HepG2 (cell line): ENCODE results near the gene QSER1. TPM values are rescaled to one million over a fixed set of nuclear protein-coding genes. Genes with fewer than 3 reads are reported as not detected.

Experiments used
- ATAC-seq: fragments of 200-7000 bp; cut with Tn5 transposase; 3 replicates; pipeline ENCODE4 v1.9.1; 2020; ENCODE audit warnings: mild to moderate bottlenecking, moderate library complexity
- BruUV-seq: library from RNA; stranded (reverse); fragments of 400-500 nt; replicated peaks from 2 replicates; lab custom pipeline; 2021; lab: Mats Ljungman, UMichigan
- CTCF ChIA-PET: fragments of 300-600 bp; formaldehyde crosslinking; extraction: SDS; loops from one replicate; lab custom pipeline; 2021; ENCODE audit warnings: low total read pairs, inconsistent platforms, low intra/inter-chr PET ratio; lab: Yijun Ruan, JAX
- POLR2A ChIA-PET: fragments of 350-600 bp; sonication (Branson Sonifier 250); formaldehyde crosslinking; loops from one replicate; lab custom pipeline; 2020; ENCODE audit warnings: antibody characterized with exemption, inconsistent platforms; lab: Yijun Ruan, JAX
- DNase-seq: peaks from one replicate; pipeline ENCODE4 v3.0.0-alpha.2; 2015; ENCODE audit warnings: low spot score
- FAIRE-seq: peaks from 3 replicates; lab custom pipeline; 2011; peaks lifted over from hg19 to GRCh38; lab: Jason Lieb, UNC
- H2AFZ ChIP-seq: one replicate; pipeline ENCODE4 v1.6.1; 2011; ENCODE audit warnings: low read length, inconsistent platforms
- H3K27ac ChIP-seq: fragments of 300-600 bp; 3 replicates; pipeline ENCODE4 v1.8.0; 2011; ENCODE audit warnings: mixed run types, mild to moderate bottlenecking, mixed read lengths, low read length, inconsistent platforms; ENCODE audit not compliant: insufficient read depth; ENCODE audit errors: extremely low read length
- H3K27me3 ChIP-seq, 2 experiments: fragments of 200-600 bp in 1 of 2; 2 replicates in 1 of 2; 3 replicates in 1 of 2; pipeline versions ENCODE4 v1.6.0 to v1.8.0; 2011; ENCODE audit warnings: low read length in 2 of 2, mild to moderate bottlenecking in 2 of 2, moderate library complexity in 2 of 2, inconsistent platforms in 1 of 2; ENCODE audit not compliant: insufficient read depth in 2 of 2, control insufficient read depth in 1 of 2
- H3K36me3 ChIP-seq, 2 experiments: fragments of 200-600 bp in 1 of 2; replicated peaks in 1 of 2; 2 replicates in 1 of 2; 3 replicates in 1 of 2; pipeline versions ENCODE4 v1.5.1 to v1.8.0; 2011; ENCODE audit warnings: low read length in 2 of 2, inconsistent platforms in 1 of 2; ENCODE audit not compliant: insufficient read depth in 2 of 2, control insufficient read depth in 1 of 2
- H3K4me1 ChIP-seq: 2 replicates; pipeline ENCODE4 v1.5.1; 2012; ENCODE audit warnings: low read length, inconsistent platforms; ENCODE audit not compliant: insufficient read depth
- H3K4me2 ChIP-seq: 2 replicates; pipeline ENCODE4 v1.6.0; 2011; ENCODE audit warnings: low read depth, low read length, inconsistent platforms
- H3K4me3 ChIP-seq, 3 experiments: fragments of 200-600 bp in 1 of 3; sonication (generic), shearing (Covaris generic) in 1 of 3; replicated peaks in 1 of 3; 2 replicates each; pipeline ENCODE4 v1.5.1; 2011 to 2016; ENCODE audit warnings: low read length in 3 of 3, inconsistent platforms in 2 of 3, low read depth in 2 of 3, mild to moderate bottlenecking in 2 of 3, control low read depth in 1 of 3, mixed read lengths in 1 of 3; ENCODE audit not compliant: insufficient read depth in 1 of 3
- H3K79me2 ChIP-seq: one replicate; pipeline ENCODE4 v1.6.1; 2011; ENCODE audit warnings: low read length, inconsistent platforms; ENCODE audit not compliant: insufficient read depth
- H3K9ac ChIP-seq: 2 replicates; pipeline ENCODE4 v1.6.0; 2011; ENCODE audit warnings: mild to moderate bottlenecking, low read depth, low read length, inconsistent platforms; ENCODE audit not compliant: insufficient read depth
- H3K9me3 ChIP-seq: 2 replicates; pipeline ENCODE4 v1.5.1; 2012; ENCODE audit warnings: mild to moderate bottlenecking, low read length
- H4K20me1 ChIP-seq: 2 replicates; pipeline ENCODE4 v1.6.0; 2011; ENCODE audit warnings: inconsistent platforms, mild to moderate bottlenecking, low read length, moderate library complexity; ENCODE audit not compliant: insufficient read depth
- ATF7-NPFF ChIP-seq: sonication (generic); formaldehyde crosslinking; IDR thresholded peaks from 2 replicates; pipeline ENCODE4 v1.8.1; 2023; ENCODE audit warnings: mild to moderate bottlenecking, low read depth, missing genetic modification reagents, moderate library complexity
- CBX5 ChIP-seq: sonication (generic); formaldehyde crosslinking; IDR thresholded peaks from 2 replicates; pipeline ENCODE4 v1.4.0; 2020; ENCODE audit warnings: missing genetic modification reagents, borderline replicate concordance
- CENPBD1 ChIP-seq: sonication (generic); formaldehyde crosslinking; IDR thresholded peaks from 2 replicates; pipeline ENCODE4 v1.8.0; 2022; ENCODE audit warnings: missing genetic modification reagents, low read depth, mild to moderate bottlenecking, borderline replicate concordance
- ELF3 ChIP-seq: IDR thresholded peaks from 2 replicates; pipeline ENCODE4 v1.6.1; 2016; ENCODE audit warnings: missing genetic modification reagents, missing compliant biosample characterization
- ETV6 ChIP-seq: sonication (generic); formaldehyde crosslinking; conservative IDR thresholded peaks from 2 replicates; pipeline ENCODE4 v1.4.0; 2020; ENCODE audit warnings: missing genetic modification reagents
- GZF1 ChIP-seq: sonication (generic); formaldehyde crosslinking; IDR thresholded peaks from 2 replicates; pipeline ENCODE4 v1.5.1; 2020; ENCODE audit warnings: mild to moderate bottlenecking, missing genetic modification reagents
- NFE2L2 ChIP-seq: fragments of 150-350 bp; IDR thresholded peaks from 2 replicates; pipeline ENCODE4 v1.6.1; 2014; ENCODE audit warnings: low read length
- NFKBIZ ChIP-seq: IDR thresholded peaks from 2 replicates; pipeline ENCODE4 v1.6.1; 2018; ENCODE audit warnings: missing genetic modification reagents, missing compliant biosample characterization
- NR2C2 ChIP-seq: sonication (generic); formaldehyde crosslinking; IDR thresholded peaks from 2 replicates; pipeline ENCODE4 v1.4.0; 2020; ENCODE audit warnings: missing genetic modification reagents, mild to moderate bottlenecking, moderate library complexity, borderline replicate concordance
- SMAD9 ChIP-seq: sonication (generic); formaldehyde crosslinking; IDR thresholded peaks from 2 replicates; pipeline ENCODE4 v1.5.1; 2020; ENCODE audit warnings: mild to moderate bottlenecking, missing genetic modification reagents
- STAG1 ChIP-seq: sonication (generic); formaldehyde crosslinking; IDR thresholded peaks from 2 replicates; pipeline ENCODE4 v1.4.0; 2020; ENCODE audit warnings: missing genetic modification reagents
- WIZ ChIP-seq: sonication (generic); formaldehyde crosslinking; IDR thresholded peaks from 2 replicates; pipeline ENCODE4 v1.5.1; 2020; ENCODE audit warnings: mild to moderate bottlenecking, missing genetic modification reagents
- ZFP90 ChIP-seq: sonication (generic); formaldehyde crosslinking; IDR thresholded peaks from 2 replicates; pipeline ENCODE4 v1.8.0; 2022; ENCODE audit warnings: missing genetic modification reagents, mild to moderate bottlenecking, inconsistent platforms, borderline replicate concordance
- ZNF143 ChIP-seq: sonication (generic); formaldehyde crosslinking; IDR thresholded peaks from 2 replicates; pipeline ENCODE4 v1.4.0; 2020; ENCODE audit warnings: missing genetic modification reagents
- ZNF225 ChIP-seq: sonication (generic); formaldehyde crosslinking; IDR thresholded peaks from 2 replicates; pipeline ENCODE4 v1.4.0; 2020; ENCODE audit warnings: mild to moderate bottlenecking, missing genetic modification reagents
- ZNF549 ChIP-seq: sonication (generic); formaldehyde crosslinking; IDR thresholded peaks from 2 replicates; pipeline ENCODE4 v1.5.0; 2020; ENCODE audit warnings: missing genetic modification reagents
- ZNF564 ChIP-seq: sonication (generic); formaldehyde crosslinking; IDR thresholded peaks from 2 replicates; pipeline ENCODE4 v1.8.1; 2023; ENCODE audit warnings: mild to moderate bottlenecking, missing genetic modification reagents
- ZNF576 ChIP-seq: sonication (generic); formaldehyde crosslinking; IDR thresholded peaks from 2 replicates; pipeline ENCODE4 v1.4.0; 2020; ENCODE audit warnings: mild to moderate bottlenecking, missing genetic modification reagents
- ZNF619 ChIP-seq: sonication (generic); formaldehyde crosslinking; IDR thresholded peaks from 2 replicates; pipeline ENCODE4 v1.4.0; 2020; ENCODE audit warnings: mild to moderate bottlenecking, missing genetic modification reagents
- ZNF644 ChIP-seq: IDR thresholded peaks from 2 replicates; pipeline ENCODE4 v1.6.1; 2016; ENCODE audit warnings: low read depth
- ZNF775 ChIP-seq: sonication (generic); formaldehyde crosslinking; IDR thresholded peaks from 2 replicates; pipeline ENCODE4 v1.4.0; 2020; ENCODE audit warnings: missing genetic modification reagents, mild to moderate bottlenecking, moderate library complexity, borderline replicate concordance
- WGBS: methylation state at CpG from one replicate; pipeline ENCODE4 v1.1.6; 2017; ENCODE audit warnings: low lambda C conversion rate; 5-methylcytosine and 5-hydroxymethylcytosine counted together
- in situ Hi-C: cut with HindIII; loops from 2 replicates; pipeline ENCODE4 v1.10.0; 2017; ENCODE audit warnings: low pct_unique_long_range_greater_than_20kb; ENCODE audit not compliant: extremely low pct_ligation_motif_present
- intact Hi-C: fragments of 100-400 bp; cut with micrococcal nuclease; formaldehyde crosslinking; loops from one replicate; pipeline ENCODE4 v1.10.0; 2022; ENCODE audit not compliant: unreplicated experiment
- polyA plus RNA-seq, 8 experiments: library from polyadenylated mRNA; depleted of rRNA in 3 of 8; stranded (reverse) in 7 of 8; unstranded in 1 of 8; fragments of >200 nt; fragmentation: Illumina TruSeq in 4 of 8; extraction: Trizol in 4 of 8; gene quantifications; 2 replicates each; pipeline versions ENCODE4 v1.2.1 to v1.2.3, GENCODE V29; 2011 to 2016; ENCODE audit warnings: low read depth in 4 of 8, missing spikeins in 1 of 8, mixed read lengths in 1 of 8; ENCODE audit not compliant: insufficient read depth in 1 of 8
- total RNA-seq, 5 experiments: library from RNA; depleted of rRNA; stranded (reverse); fragments of >200 nt; fragmentation: Illumina TruSeq; extraction: Trizol; gene quantifications; 2 replicates each; pipeline ENCODE4 v1.2.3, GENCODE V29; 2016; ENCODE audit warnings: low read depth in 1 of 5

Gene QSER1
- total and polyA plus RNA-seq, 2 of the 13 experiments (the other 11 are each of a cell fraction or from before 2014, with no cell fraction given): 8.9 to 17.3 TPM

- no peaks in the 10 kb centered on the region for H3K79me2 ChIP-seq
- no peak overlapping the region for H2AFZ ChIP-seq
- ATAC-seq (no peak), FAIRE-seq (no peak), DNase-seq (no peak)
- H3K4me2 ChIP-seq: no peak overlapping the region
- no peaks in the 10 kb centered on the region for H3K9me3 ChIP-seq
- no peaks in the 10 kb centered on the region for H3K27me3 ChIP-seq
- CTCF ChIA-PET: no interaction called here
- H3K27ac ChIP-seq: no peak overlapping the region
- WGBS: 5% methylated on average over 1 of the region's 1 CpG
- no peaks in the 10 kb centered on the region for H3K4me1 ChIP-seq
- no peak for TF ChIP-seq STAG1 (CRISPR knock-in tag)
- intact Hi-C loops: no loop called here
- H3K9ac ChIP-seq: no peak overlapping the region
- no peaks in the 10 kb centered on the region for H3K36me3 ChIP-seq
- in situ Hi-C loops: no loop called here
- H3K4me3 ChIP-seq: no peak overlapping the region
- no peaks in the 10 kb centered on the region for H4K20me1 ChIP-seq
- POLR2A ChIA-PET: no interaction called here
- BruUV-seq: no TSS peak
Observed at GRCh38 chr11:32851251-32851650, 41.4 kb upstream of the QSER1 start.

GRCh38 chr11:32852207-32852606, 40.4 kb upstream of the QSER1 start:
- H3K27me3 ChIP-seq: no peaks in the 10 kb centered on the region
- in situ Hi-C loops: no loop called here
- H3K4me1 ChIP-seq: no peaks in the 10 kb centered on the region
- no peak overlapping the region for H3K27ac ChIP-seq
- no peak overlapping the region for H3K4me2 ChIP-seq
- no peaks in the 10 kb centered on the region for H3K36me3 ChIP-seq
- no peak overlapping the region for H3K4me3 ChIP-seq
- TF ChIP-seq ZNF564 (CRISPR knock-in tag) (no peak), ELF3 (CRISPR knock-in tag) (no peak), ZFP90 (CRISPR knock-in tag) (no peak), ATF7-NPFF (no peak), ZNF644 (CRISPR knock-in tag) (no peak), CENPBD1 (CRISPR knock-in tag) (no peak), NR2C2 (CRISPR knock-in tag) (no peak), GZF1 (no peak), ZNF619 (CRISPR knock-in tag) (no peak), ZNF549 (CRISPR knock-in tag) (no peak), ZNF143 (no peak), NFKBIZ (CRISPR knock-in tag) (no peak), ZNF225 (CRISPR knock-in tag) (no peak), ZNF576 (CRISPR knock-in tag) (no peak), ZNF775 (CRISPR knock-in tag) (no peak), WIZ (CRISPR knock-in tag) (no peak), SMAD9 (CRISPR knock-in tag) (no peak), ETV6 (CRISPR knock-in tag) (no peak), NFE2L2 (no peak), CBX5 (CRISPR knock-in tag) (no peak)
- FAIRE-seq (no peak), DNase-seq (no peak), ATAC-seq (no peak)
- WGBS: 66% methylated on average over 4 of the region's 4 CpGs
- POLR2A ChIA-PET: no interaction called here
- BruUV-seq: no TSS peak
- H3K9ac ChIP-seq: no peak overlapping the region
- CTCF ChIA-PET: no interaction called here
- H3K79me2 ChIP-seq: no peaks in the 10 kb centered on the region
- no peak overlapping the region for H2AFZ ChIP-seq
- intact Hi-C loops: no loop called here
- no peaks in the 10 kb centered on the region for H4K20me1 ChIP-seq
- H3K9me3 ChIP-seq: no peaks in the 10 kb centered on the region
